ENCODE measurements around the gene RNF223.

Gene RNF223

DNA sequence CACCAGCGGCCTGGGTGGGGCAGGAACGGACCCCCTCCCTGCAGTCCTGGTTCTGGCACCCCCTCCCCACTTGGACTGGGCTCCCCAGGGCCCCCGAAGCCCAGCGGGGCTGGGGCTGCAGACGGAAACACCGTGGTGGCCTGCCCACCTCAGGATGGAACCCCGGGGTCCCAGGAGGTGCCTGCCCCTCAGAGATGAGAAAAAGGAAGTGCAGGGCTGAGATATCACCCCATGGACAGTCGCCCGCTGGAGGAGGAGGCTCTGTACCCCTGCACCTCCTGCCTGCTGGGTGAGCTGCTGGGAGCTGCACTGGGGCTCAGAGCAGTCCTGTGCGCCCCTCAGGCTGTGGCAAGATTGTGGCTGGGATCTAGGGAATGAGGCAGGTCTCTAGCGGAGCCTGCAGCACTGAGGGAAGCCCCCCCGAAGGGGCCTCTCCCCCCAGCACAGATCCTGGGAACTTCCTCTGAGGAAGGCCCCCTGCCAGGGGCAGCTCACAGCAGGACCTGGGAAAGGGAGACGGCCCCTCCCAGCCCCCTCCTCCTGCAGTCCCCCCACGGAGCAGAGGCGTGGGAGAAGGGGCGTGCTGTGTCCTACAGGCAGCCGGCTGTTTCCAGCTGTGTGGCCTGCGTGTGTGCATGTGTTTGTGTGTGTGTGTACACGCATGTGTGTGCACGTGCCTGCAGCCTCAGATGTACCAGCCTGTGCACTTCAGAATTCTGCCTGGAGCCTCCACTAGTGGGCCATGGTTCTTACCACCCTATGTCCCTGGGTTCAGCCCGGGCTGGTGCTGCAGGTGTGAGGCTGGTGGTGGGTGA, 47.3 kb downstream of the RNF223 start:
- DNase-seq (ENCODE audit: low spot score), result no peak

DNA sequence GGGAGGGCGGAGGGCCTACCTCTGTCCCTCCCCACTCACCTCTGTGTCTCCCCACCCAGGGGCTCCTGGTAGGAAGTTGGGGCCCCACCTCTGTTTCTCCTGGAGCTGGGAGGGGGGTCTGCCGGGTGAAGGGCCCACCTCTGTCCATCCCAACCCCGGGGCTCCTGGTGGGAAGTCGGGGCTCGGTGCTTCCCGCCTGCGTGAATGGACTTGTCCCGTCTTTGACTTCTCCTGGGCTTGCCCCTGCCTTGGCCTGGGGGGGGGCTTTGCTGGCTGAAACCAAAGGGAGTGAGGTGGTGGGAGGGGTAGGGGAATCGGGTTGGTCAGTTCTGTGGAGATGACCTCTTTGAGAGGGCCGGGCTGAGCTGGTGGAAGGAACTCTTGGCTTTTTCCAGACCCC, 48.4 kb downstream of the RNF223 start:
- no peak for DNase-seq (ENCODE audit: low spot score)

DNA sequence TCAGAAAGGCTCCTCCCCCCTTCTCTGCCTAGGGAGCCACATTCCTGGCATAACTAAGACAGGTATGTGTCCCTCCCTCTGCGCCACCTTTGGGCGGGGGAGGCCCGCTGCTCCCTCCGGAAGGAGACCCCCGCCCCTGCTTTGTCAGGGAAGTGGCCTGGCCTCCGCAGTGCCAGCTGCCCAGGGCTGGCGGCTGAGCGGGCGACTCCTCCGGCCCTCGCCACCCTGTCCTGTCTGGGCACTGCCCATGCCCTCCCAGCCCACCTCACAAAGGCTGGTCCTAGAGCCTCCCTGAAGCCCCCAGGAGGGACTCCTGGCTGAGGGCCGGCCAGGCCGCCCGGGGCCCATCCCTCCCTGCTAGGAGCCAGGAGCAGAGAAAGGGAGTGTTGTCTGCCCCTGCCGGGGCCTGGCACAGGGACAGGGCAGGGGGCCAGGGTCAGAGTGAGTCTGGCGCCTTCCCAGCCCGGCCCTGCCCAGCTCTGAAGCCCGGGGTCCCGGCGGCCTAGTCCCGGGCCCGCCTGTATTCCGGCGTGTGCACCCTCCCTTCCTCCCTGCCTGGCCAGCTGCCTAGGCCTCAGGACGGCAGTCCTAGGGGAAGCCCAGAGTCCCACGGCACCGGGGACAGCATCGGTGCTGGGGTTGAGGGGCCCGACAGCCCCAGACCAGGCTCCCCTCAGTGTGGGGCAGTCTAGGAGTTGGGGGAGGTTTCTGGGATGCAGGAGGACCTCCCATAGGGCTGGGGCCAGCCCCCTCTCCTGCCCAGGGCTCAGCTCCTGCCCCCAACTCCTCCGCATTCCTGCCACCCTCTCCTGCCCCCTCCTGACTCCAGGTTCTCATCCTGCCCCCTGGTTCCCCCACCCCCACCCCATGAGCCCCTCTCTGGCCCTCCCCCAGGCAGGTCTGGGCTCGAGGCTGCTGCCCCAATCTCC, 49.1 kb downstream of the RNF223 start:
- DNase-seq (ENCODE audit: low spot score), result no peak

DNA sequence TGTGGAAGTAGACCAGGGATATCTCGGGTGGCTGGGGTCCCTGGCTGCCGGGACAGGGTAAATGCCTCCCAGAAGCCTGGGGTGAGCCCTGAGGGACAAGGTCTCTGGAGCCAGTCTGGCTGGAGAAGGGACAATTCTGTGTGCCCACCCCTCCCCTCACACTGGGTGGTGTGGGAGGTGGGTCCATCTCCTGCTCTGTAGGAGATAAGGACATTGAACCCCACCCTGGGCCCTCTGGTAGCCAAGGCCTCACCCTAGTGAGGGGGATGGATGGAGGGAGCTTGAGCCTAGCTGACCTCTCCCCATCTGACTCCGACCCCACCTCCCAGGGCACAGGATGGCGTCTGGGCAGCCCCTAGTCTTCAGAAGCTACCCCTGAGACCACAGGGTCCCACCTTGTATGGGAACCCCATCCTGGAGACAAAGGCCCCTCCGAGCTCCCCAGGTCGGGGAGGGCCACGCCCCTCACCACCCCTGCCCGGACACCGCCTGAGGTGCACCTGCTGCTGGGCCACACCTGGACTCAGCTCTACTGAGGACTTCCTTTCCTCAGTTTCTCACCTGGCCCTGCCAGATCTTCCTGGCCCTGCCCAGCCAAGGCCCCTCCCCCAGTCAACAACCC, 49.8 kb downstream of the RNF223 start:
- no peak for DNase-seq (ENCODE audit: low spot score)

DNA sequence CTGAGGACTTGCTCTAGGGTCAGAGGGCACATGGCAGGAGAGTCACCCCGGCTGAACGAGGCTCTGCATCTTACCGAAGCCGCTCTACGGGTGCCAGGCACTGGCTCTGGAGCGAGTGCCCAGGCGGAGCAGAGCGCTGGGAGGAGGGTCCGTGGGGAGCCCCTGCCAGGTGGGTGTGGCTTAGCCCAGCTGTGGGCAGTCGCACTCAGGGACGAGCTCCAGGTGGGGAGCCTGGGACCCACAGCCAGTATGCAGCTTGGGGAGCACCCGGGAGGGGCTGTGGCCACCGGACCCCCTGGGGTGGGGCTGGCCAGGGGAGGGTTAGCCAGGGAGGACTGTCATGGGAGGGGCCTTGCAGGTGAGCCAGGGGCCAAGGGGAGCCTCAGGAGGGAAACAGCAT, 50.4 kb downstream of the RNF223 start:
- DNase-seq (ENCODE audit: low spot score), result no peak

DNA sequence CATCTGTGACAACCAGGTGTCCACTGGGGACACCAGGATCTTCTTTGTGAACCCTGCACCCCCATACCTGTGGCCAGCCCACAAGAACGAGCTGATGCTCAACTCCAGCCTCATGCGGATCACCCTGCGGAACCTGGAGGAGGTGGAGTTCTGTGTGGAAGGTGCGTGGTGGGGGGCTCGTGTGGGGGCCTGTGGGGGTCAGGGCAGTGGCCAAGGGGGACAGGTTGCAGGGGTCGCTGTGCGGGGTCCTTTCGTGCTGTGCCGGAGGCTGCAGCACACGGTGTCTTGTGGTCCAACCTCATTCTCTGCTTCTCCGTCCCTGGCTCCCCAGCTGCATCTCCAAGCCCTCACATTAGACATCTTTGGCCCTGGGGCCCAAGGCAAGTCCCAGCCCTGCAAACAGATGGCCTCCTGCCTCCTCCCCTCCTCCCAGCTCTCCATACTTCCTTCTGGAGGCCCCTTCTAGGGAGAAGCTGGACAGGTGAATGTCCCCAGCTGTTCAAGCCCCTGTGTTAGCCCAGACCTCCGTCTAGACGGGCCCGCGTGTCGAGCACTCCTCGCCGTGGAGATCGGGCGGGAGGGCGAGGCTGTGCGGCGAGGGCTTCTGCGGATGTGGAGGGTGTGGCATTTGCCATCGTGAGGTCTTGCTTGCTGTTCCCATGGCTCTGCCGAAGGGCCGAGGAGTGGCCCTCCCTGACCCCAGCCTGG, 51.6 kb downstream of the RNF223 start:
- no peak for DNase-seq (ENCODE audit: low spot score)

DNA sequence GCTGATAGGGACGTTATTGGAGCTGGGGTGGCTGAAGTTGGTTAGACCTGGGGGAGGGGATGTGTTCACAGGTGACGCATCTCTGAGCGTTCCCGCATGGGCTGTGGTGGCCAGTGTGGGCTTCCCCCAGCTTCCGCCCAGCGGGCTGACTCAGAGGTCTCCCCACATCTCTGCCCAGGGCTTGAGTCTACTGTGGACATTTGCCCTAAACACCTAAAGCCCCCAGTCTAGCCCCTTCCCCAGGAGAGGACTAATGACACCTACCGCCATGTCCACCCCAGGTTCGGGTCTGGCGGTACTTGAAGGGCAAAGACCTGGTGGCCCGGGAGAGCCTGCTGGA, 52.2 kb downstream of the RNF223 start:
- no peak for DNase-seq (ENCODE audit: low spot score)

DNA sequence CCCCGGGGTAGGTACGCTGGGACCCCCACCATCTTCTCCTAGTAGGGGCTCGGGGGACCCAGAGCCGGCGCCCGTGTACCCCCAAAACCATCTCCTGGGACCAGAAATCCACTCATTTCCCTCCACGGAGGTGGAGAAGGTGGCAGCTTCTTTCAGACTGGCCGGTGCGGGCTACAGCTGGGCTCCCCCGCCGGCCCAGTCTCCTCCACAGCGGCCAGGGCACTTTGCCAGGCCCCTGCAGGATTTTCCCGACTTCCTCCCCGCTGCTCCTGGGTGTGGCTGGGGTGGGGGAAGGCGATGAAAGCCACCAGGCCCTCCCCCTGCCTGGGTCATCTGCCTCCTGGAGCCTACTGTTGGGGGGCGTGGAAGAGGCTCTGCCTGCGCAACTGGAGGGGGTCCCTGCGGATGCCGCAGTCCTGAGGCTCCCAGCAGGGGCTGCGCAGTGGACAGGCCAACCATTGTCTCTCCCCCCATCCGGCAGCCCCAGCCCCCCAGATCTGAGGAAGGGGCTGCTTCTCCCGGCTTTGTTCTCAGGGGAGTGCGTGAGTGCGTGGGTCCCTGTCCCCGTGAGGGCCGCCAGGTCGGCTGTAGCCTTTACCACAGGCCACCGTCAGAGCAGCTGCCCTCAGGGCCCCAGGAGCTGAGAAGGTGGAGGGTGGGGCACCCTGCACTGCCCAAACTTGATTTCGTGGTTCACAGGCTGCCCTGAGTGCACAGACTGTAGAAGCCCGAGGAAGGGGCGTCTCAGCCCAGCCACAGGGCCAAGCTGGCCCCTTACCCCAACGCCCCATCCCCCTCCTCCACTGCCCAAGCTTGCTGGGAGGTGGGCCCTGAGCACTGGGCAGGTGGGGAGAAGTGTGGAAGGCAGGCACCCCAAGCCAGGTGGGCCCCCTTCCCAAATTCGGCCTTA, 52.8 kb downstream of the RNF223 start:
- DNase-seq (ENCODE audit: low spot score), result no peak

All from germinal center (tissue), 1 donor.